ENCODE data around the gene SEMA6D.

DNA sequence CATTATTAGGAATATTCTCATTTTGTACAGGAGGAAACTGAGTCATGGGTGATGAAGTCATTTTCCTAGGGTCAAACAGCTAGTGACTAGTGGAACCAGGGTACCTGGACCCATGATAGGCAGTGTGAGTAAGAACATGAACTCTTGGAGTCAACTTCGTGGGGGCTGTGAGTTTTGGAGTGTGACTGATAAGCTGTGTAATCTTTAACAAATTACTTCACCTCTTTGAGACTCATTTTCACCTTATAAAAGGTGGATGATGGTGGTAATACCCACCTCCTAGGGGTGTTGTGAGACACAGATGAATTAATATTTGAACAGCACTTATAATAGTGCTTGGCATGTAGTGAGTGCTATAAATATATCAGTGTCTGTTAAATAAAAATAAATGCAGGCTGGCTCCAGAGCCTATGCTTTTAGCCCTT, 9.1 kb downstream of the SEMA6D start:
- TF ChIP-seq CTCF (conservative IDR thresholded peaks at IDR 0.05 in 1 of 2, IDR thresholded peaks at IDR 0.05 in 1 of 2; ENCODE audit: extremely low read depth in 1 of 2, insufficient read depth in 1 of 2, low read depth in 1 of 2, low read length in 2 of 2) (no peak), EZH2 (IDR thresholded peaks at IDR 0.05; ENCODE audit: borderline replicate concordance, low read length) (no peak)
